ENCODE measurements around the gene SLC23A1.

DNA sequence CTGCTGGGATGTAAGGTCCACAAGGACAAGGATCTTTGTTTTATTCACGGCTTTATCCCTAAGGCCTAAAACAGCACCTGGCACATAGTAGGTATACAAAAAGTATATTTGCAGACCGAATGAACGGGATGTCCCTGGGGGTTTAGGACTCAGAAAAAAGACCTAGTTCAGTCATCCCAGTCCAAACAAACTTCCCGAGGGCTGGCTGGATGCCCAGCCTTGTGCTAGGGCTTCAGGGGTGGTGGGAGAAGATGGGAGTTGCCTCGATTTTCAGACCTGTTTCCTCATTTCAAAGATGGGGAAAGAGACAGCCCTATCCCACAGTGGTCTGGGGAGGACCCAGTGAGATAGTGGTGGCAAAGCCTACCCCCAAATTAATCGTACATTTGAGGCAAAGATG, 14.8 kb upstream of the SLC23A1 start:
- TF ChIP-seq CTCF (conservative IDR thresholded peaks at IDR 0.05; ENCODE audit: low read depth, low read length) (no peak), EZH2 (IDR thresholded peaks at IDR 0.05; ENCODE audit: borderline replicate concordance, low read depth, low read length, poor library complexity, severe bottlenecking) (no peak)

Data from A673 (cell line).